ENCODE data around the gene RASA2. TPM values are rescaled to one million over a fixed set of nuclear protein-coding genes. Genes with fewer than 3 reads are reported as not detected.
A peak's percentile ranks its signal among the peaks of the same experiment; 100 is the strongest.

Gene RASA2
- total RNA-seq, 2 donors from 2014 or later = 5.2 to 7.8 TPM

- ATAC-seq (no peak), DNase-seq (no peak)
- intact Hi-C loops (cut with DNase I) = no loop called here
Measured at GRCh38 chr3:141648055-141648910, 161.5 kb downstream of the RASA2 start.

DNA sequence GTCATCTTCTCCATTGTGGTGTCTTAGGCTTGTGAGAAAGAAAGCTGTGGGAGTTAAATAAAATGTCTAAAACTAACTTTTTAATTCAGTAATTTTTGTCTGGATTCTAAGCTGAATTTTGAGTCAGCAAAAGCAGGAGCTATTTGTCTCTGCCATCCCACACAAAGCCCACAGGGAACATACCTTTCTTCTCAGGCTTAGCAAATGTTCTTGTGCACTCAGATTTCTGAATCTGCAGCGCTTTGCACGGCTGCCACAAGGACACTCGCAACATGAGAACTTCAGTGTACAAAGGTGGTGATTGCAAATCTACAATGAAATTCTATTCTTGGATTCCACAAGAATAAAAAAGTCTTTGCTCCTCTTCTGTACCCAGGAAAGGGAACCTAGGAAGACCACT lies 163.0 kb downstream of the RASA2 start:
- intact Hi-C loops (cut with DNase I) = no loop called here

DNA sequence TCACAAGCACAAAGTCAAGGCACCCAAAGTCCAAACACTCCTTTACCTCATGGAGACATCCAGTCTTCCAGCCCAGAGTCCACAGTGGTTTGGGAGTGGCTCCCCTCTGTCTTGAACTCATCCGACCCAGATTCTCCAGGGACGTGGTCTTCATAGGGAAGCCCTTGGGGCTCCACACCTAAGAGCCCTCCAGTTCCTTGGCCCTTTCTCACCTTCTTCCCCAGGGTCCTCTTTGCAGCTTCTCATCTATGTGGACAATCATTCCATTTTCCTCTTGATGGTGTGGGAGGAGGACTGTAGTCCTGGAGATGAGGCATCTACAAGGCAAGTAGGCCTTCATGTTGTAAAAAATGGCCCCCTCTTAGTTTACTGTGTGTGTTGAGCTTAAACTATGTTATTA lies 164.0 kb downstream of the RASA2 start:
- DNase-seq (no peak), ATAC-seq (no peak)
- intact Hi-C loops (cut with DNase I) = no loop called here

More for the DNA sequence above, 163.0 kb downstream of the RASA2 start:
- ATAC-seq (no peak), DNase-seq (no peak)

- no peak for ATAC-seq
Measured at GRCh38 chr3:141651409-141651808, 164.6 kb downstream of the RASA2 start.

GRCh38 chr3:141652349-141652748 lies 165.5 kb downstream of the RASA2 start:
- intact Hi-C loops (cut with DNase I) = no loop called here
- DNase-seq (no peak), ATAC-seq (no peak)

More at GRCh38 chr3:141651409-141651808, 164.6 kb downstream of the RASA2 start:
- intact Hi-C loops (cut with DNase I) = no loop called here
- no peak for DNase-seq

- ATAC-seq = no peak
- intact Hi-C loops (cut with DNase I) = no loop called here
- no peak for DNase-seq
Measured at GRCh38 chr3:141653847-141654246, 167.0 kb downstream of the RASA2 start.

- ATAC-seq (no peak), DNase-seq (no peak)
Measured at GRCh38 chr3:141655801-141656200, 169.0 kb downstream of the RASA2 start.

DNA sequence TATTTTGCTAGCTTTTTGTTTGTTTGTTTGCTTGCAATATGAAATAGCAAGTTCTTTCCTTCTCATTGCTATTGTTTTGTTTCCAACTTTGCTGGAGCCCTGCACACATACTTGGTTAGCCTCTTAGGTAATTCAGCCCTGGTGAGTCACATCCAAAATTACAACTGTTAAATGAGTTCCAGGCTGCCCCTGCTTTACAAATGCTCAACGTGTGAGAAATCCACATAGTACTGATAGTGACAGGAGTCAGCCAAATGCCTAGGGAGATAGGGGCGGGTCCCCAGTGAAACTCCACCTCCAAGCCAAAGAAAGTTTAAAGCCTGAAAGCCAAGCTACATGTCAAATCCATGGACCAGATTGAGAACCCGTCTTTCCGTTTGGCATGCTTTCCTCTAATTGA lies 169.9 kb downstream of the RASA2 start:
- ATAC-seq (no peak), DNase-seq (no peak)
- intact Hi-C loops (cut with DNase I) = no loop called here

More at GRCh38 chr3:141655801-141656200, 169.0 kb downstream of the RASA2 start:
- intact Hi-C loops (cut with DNase I) = no loop called here

DNA sequence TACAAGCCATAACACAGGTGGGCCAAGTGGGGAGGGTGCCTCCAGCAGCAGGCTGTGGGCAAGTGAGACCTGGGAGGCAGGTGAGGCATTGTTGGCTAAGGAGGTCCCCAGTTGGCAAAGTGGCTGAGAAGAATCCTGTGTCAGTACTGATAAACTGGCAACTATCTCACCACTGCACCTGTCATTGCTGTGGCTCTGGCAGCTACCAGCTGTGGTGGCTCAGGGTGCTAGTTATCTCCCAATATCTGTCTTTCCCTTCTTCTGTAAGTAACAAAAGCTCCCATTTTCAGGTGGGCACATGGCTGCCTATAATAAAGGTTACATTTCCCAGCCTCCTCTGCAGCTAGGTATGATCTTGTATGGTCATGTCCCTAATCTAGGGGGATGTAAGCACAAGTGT lies 170.7 kb downstream of the RASA2 start:
- ATAC-seq (no peak), DNase-seq (no peak)
- intact Hi-C loops (cut with DNase I) = no loop called here

GRCh38 chr3:141659821-141660613 lies 173.2 kb downstream of the RASA2 start:
- DNase-seq (peak; percentile 50), ATAC-seq (peak; percentile 86 to 95)
- intact Hi-C loops (cut with DNase I) = no loop called here

DNA sequence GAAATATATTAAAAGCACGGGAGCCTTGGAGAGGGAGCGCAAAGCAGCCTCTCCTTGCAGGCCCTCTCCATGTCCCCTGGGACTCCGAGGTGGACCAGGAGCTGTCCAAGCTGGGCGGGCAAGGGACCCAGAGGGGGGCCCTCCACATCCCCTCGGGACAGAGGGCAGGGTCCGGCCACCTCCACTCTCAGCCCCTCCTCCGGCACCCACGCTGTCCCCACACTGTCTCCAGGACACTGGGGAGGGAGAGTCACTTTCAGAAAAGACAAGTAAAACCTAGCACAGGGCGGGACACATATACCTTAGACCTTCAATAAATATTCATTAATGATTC lies 173.8 kb downstream of the RASA2 start:
- DNase-seq (no peak), ATAC-seq (no peak)
- intact Hi-C loops (cut with DNase I) = no loop called here

DNA sequence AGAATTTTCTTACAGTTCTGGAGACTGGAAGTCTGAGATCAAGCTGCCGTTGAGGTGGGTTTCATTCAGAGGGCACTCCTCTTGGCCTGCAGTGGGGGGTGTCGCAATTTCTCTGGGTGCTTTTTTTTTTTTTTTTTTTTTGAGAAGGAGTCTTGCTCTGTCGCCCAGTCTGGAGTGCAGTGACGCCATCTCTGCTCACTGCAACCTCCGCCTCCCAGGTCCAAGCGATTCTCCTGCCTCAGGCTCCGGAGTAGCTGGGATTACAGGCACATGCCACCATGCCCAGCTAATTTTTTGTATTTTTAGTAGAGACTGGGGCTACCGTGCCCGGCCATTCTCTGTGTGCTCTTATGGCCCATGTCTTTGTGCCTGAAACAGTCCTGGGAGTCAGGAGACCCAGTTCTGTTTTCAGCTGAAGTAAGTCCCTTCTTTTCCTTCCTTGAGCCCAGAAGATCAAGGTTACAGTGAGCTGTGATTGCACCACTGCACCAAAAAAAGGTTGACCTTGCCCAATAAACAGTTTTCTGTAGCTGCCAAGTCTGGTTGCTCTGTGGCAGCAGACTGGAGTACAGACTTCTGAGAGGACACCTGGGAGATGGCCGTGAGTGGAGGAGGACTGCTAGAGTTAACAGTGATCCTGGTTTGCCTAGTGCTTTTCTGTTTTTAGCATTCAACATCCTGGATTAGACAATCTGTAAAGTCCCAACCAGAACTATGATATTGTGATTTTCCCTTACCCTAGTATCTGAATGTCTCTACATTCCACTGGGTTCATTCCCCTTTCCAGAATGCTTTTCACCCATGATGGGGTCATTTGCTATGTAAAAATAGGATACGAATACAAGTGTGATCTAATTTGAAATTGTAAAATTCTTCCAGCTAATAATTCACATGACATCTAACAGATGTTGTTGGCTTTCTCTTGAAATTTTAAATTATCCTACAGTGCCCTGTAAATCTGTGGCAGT lies 174.7 kb downstream of the RASA2 start:
- intact Hi-C loops (cut with DNase I) = no loop called here
- DNase-seq = no peak
- ATAC-seq = no peak

- intact Hi-C loops (cut with DNase I) = no loop called here
- ATAC-seq (peak in 1 of 2 donors; percentile 7), DNase-seq (no peak)
Measured at GRCh38 chr3:141663993-141664392, 177.2 kb downstream of the RASA2 start.

Other genes starting within 250 kb of the RASA2 start
- 10 to 100 TPM; 62.9 to 72.6 TPM for gene ZBTB38, start 118.5 kb upstream of the RASA2 start, total RNA-seq

All from left cardiac atrium (tissue), 4 donors.